ENCODE data around the gene NTNG2. TPM values are rescaled to one million over a fixed set of nuclear protein-coding genes. Genes with fewer than 3 reads are reported as not detected.
A peak's percentile ranks its signal among the peaks of the same experiment; 100 is the strongest.

Gene NTNG2
- total and polyA plus RNA-seq, 7 experiments from 2014 or later, result 0.87 to 11.6 (median 3.7) TPM

DNA sequence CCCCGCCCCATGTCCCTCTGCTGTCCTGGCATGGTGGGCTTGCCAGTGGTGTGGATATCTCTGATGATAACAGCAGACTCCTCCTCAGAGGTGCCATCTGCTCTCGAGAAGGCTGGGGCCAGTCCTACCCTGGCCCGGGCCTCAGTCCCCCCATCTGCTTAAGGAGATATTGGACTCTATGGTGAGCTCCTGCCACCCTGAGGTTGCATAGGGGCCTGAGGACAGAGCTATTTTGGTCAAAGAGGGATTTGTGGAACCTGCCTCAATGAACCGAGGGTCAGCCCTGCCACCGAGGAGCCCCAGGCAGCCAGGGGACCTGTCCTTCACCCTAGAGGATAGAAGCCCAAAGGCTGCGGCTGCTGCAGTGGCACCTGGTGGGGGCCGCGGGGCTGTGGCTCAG, 32.6 kb downstream of the NTNG2 start:
- POLR2A ChIA-PET, result no interaction called here
- Mint-ChIP-seq H3K4me1 (peaks cover 0 to 3% (median 0%) of the 10 kb centered on the region in 7 donors), H3K36me3 (no peaks in the 10 kb centered on the region), H3K27me3 (peaks cover 0 to 3% (median 0%) of the 10 kb centered on the region in 5 donors), H3K27ac (no peak overlapping the region), H3K9me3 (peaks cover 0 to 3% (median 0%) of the 10 kb centered on the region in 11 donors), H3K4me3 (no peak overlapping the region)
- H3K27me3 ChIP-seq (ENCODE audit: control insufficient read depth in 2 of 2, insufficient read depth in 2 of 2, low read length in 2 of 2), result no peaks in the 10 kb centered on the region
- CTCF ChIA-PET, result no interaction called here
- no peak for ATAC-seq
- intact Hi-C loops (cut with micrococcal nuclease), result no loop called here
- H3K36me3 ChIP-seq (ENCODE audit: control insufficient read depth in 2 of 3, insufficient read depth in 3 of 3, low read length in 3 of 3), result no peaks in the 10 kb centered on the region
- no peaks in the 10 kb centered on the region for H3K4me1 ChIP-seq (ENCODE audit: control insufficient read depth in 2 of 2, insufficient read depth in 2 of 2, low read length in 2 of 2)
- no peak overlapping the region for H3K4me3 ChIP-seq (ENCODE audit: low read length)
- no peaks in the 10 kb centered on the region for H3K9me3 ChIP-seq (ENCODE audit: control insufficient read depth in 2 of 3, low read length in 3 of 3)
- no peak for DNase-seq
- no peak overlapping the region for H3K27ac ChIP-seq (ENCODE audit: low read depth, low read length)

GRCh38 chr9:132197315-132197714, 35.5 kb downstream of the NTNG2 start:
- DNase-seq (no peak), ATAC-seq (no peak)
- Histone ChIP-seq H3K27ac (ENCODE audit: low read depth, low read length) (no peak overlapping the region), H3K4me1 (ENCODE audit: control insufficient read depth in 2 of 2, insufficient read depth in 2 of 2, low read length in 2 of 2) (no peaks in the 10 kb centered on the region), H3K36me3 (ENCODE audit: control insufficient read depth in 2 of 3, insufficient read depth in 3 of 3, low read length in 3 of 3) (no peaks in the 10 kb centered on the region), H3K9me3 (ENCODE audit: control insufficient read depth in 2 of 3, low read length in 3 of 3) (no peaks in the 10 kb centered on the region), H3K4me3 (ENCODE audit: low read length) (no peak overlapping the region), H3K27me3 (ENCODE audit: control insufficient read depth in 2 of 2, insufficient read depth in 2 of 2, low read length in 2 of 2) (no peaks in the 10 kb centered on the region)
- peaks cover 0 to 3% (median 0%) of the 10 kb centered on the region in 7 donors for H3K4me1 Mint-ChIP-seq
- peaks cover 0 to 9% (median 0%) of the 10 kb centered on the region in 11 donors for H3K9me3 Mint-ChIP-seq
- no peak overlapping the region for H3K4me3 Mint-ChIP-seq
- intact Hi-C loops (cut with micrococcal nuclease), result no loop called here
- H3K36me3 Mint-ChIP-seq, result no peaks in the 10 kb centered on the region
- peaks cover 0 to 9% (median 0%) of the 10 kb centered on the region in 5 donors for H3K27me3 Mint-ChIP-seq
- no peak overlapping the region for H3K27ac Mint-ChIP-seq
- ChIA-PET POLR2A (no interaction called here), CTCF (no interaction called here)

DNA sequence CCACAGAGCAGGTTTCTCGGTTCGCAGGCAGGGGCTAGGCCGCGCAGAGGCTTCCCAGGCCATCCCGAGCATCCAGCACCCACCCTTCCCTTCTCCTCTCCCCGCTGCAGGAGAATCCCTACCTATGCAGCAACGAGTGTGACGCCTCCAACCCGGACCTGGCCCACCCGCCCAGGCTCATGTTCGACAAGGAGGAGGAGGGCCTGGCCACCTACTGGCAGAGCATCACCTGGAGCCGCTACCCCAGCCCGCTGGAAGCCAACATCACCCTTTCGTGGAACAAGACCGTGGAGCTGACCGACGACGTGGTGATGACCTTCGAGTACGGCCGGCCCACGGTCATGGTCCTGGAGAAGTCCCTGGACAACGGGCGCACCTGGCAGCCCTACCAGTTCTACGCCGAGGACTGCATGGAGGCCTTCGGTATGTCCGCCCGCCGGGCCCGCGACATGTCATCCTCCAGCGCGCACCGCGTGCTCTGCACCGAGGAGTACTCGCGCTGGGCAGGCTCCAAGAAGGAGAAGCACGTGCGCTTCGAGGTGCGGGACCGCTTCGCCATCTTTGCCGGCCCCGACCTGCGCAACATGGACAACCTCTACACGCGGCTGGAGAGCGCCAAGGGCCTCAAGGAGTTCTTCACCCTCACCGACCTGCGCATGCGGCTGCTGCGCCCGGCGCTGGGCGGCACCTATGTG, 36.1 kb downstream of the NTNG2 start:
- Histone ChIP-seq H3K27me3 (ENCODE audit: control insufficient read depth in 2 of 2, insufficient read depth in 2 of 2, low read length in 2 of 2) (no peaks in the 10 kb centered on the region), H3K4me1 (ENCODE audit: control insufficient read depth in 2 of 2, insufficient read depth in 2 of 2, low read length in 2 of 2) (no peaks in the 10 kb centered on the region), H3K9me3 (ENCODE audit: control insufficient read depth in 2 of 3, low read length in 3 of 3) (no peaks in the 10 kb centered on the region), H3K36me3 (ENCODE audit: control insufficient read depth in 2 of 3, insufficient read depth in 3 of 3, low read length in 3 of 3) (no peaks in the 10 kb centered on the region), H3K4me3 (ENCODE audit: low read length) (no peak overlapping the region), H3K27ac (ENCODE audit: low read depth, low read length) (no peak overlapping the region)
- ChIA-PET POLR2A (no interaction called here), CTCF (no interaction called here)
- Mint-ChIP-seq H3K36me3 (no peaks in the 10 kb centered on the region), H3K27me3 (peaks cover 0 to 15% (median 0%) of the 10 kb centered on the region in 5 donors), H3K27ac (peak overlapping the region in 1 of 9 donors; percentile 41), H3K4me3 (no peak overlapping the region), H3K9me3 (peaks cover 0 to 9% (median 0%) of the 10 kb centered on the region in 11 donors), H3K4me1 (no peaks in the 10 kb centered on the region)
- intact Hi-C loops (cut with micrococcal nuclease), result no loop called here
- no peak for DNase-seq
- no peak for ATAC-seq

- Histone ChIP-seq H3K4me1 (ENCODE audit: control insufficient read depth in 2 of 2, insufficient read depth in 2 of 2, low read length in 2 of 2) (no peaks in the 10 kb centered on the region), H3K27ac (ENCODE audit: low read depth, low read length) (no peak overlapping the region), H3K36me3 (ENCODE audit: control insufficient read depth in 2 of 3, insufficient read depth in 3 of 3, low read length in 3 of 3) (no peaks in the 10 kb centered on the region), H3K4me3 (ENCODE audit: low read length) (no peak overlapping the region), H3K27me3 (ENCODE audit: control insufficient read depth in 2 of 2, insufficient read depth in 2 of 2, low read length in 2 of 2) (no peaks in the 10 kb centered on the region), H3K9me3 (ENCODE audit: control insufficient read depth in 2 of 3, low read length in 3 of 3) (no peaks in the 10 kb centered on the region)
- Mint-ChIP-seq H3K4me3 (no peak overlapping the region), H3K9me3 (peaks cover 0 to 9% (median 0%) of the 10 kb centered on the region in 11 donors), H3K36me3 (no peaks in the 10 kb centered on the region), H3K27ac (no peak overlapping the region), H3K4me1 (no peaks in the 10 kb centered on the region), H3K27me3 (peaks cover 0 to 16% (median 0%) of the 10 kb centered on the region in 5 donors)
- intact Hi-C loops (cut with micrococcal nuclease), result no loop called here
- ATAC-seq, result no peak
- DNase-seq, result no peak
- CTCF ChIA-PET, result no interaction called here
- POLR2A ChIA-PET, result no interaction called here
Observed at GRCh38 chr9:132199056-132199455, 37.2 kb downstream of the NTNG2 start.

DNA sequence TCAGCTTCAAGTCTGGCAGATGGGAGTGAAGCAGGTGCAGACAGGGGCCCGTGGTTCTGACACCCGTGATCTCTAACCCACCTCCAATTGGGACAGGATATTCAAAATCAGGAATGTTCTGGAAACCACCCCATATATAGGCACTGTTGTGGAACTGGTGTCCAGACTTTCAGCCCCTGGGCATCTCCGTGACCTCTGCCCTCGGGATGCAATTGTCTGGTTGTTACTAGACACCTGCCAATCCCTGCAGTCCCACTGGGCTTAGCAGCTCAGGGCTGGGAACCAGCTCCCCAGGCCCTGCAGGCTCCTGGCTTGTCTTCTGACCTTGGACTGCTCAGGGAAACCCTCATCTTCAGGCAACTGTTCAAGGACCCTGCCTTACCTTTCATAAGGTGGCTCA, 38.8 kb downstream of the NTNG2 start:
- Histone ChIP-seq H3K4me1 (ENCODE audit: control insufficient read depth in 2 of 2, insufficient read depth in 2 of 2, low read length in 2 of 2) (no peaks in the 10 kb centered on the region), H3K36me3 (ENCODE audit: control insufficient read depth in 2 of 3, insufficient read depth in 3 of 3, low read length in 3 of 3) (no peaks in the 10 kb centered on the region), H3K4me3 (ENCODE audit: low read length) (no peak overlapping the region), H3K27ac (ENCODE audit: low read depth, low read length) (no peak overlapping the region), H3K27me3 (ENCODE audit: control insufficient read depth in 2 of 2, insufficient read depth in 2 of 2, low read length in 2 of 2) (no peaks in the 10 kb centered on the region), H3K9me3 (ENCODE audit: control insufficient read depth in 2 of 3, low read length in 3 of 3) (no peaks in the 10 kb centered on the region)
- H3K9me3 Mint-ChIP-seq, result peaks cover 0 to 21% (median 8%) of the 10 kb centered on the region in 11 donors
- H3K4me1 Mint-ChIP-seq, result no peaks in the 10 kb centered on the region
- DNase-seq (no peak), ATAC-seq (no peak)
- CTCF ChIA-PET, result no interaction called here
- POLR2A ChIA-PET, result no interaction called here
- no peak overlapping the region for H3K4me3 Mint-ChIP-seq
- no peak overlapping the region for H3K27ac Mint-ChIP-seq
- peaks cover 0 to 4% (median 0%) of the 10 kb centered on the region in 5 donors for H3K36me3 Mint-ChIP-seq
- intact Hi-C loops (cut with micrococcal nuclease), result no loop called here
- H3K27me3 Mint-ChIP-seq, result peaks cover 0 to 21% (median 5%) of the 10 kb centered on the region in 5 donors

DNA sequence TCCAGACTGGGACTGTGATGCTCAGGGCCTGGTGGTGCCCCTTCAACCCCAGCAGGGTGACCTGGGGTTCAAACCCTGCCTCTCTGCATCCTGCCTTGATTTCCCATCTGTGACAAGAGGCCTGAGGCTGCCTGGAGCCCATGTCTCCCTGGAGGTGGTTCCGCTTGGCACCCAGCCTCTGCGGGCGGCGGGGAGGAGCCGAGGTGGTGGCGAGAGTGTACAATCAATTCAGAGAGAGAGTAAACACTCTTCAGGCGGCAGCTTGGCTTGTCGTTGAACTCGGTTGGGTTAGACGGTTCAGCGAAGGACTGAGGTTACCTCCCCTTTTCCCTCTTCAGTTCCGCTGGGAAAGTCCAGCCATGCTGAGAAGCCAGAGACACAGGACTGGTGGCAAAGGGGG, 39.3 kb downstream of the NTNG2 start:
- CTCF ChIA-PET, result no interaction called here
- no peaks in the 10 kb centered on the region for H3K36me3 ChIP-seq (ENCODE audit: control insufficient read depth in 2 of 3, insufficient read depth in 3 of 3, low read length in 3 of 3)

More for the DNA sequence above, 39.3 kb downstream of the NTNG2 start:
- H3K4me1 Mint-ChIP-seq, result no peaks in the 10 kb centered on the region
- Histone ChIP-seq H3K4me3 (ENCODE audit: low read length) (no peak overlapping the region), H3K4me1 (ENCODE audit: control insufficient read depth in 2 of 2, insufficient read depth in 2 of 2, low read length in 2 of 2) (no peaks in the 10 kb centered on the region), H3K27me3 (ENCODE audit: control insufficient read depth in 2 of 2, insufficient read depth in 2 of 2, low read length in 2 of 2) (no peaks in the 10 kb centered on the region), H3K27ac (ENCODE audit: low read depth, low read length) (no peak overlapping the region), H3K9me3 (ENCODE audit: control insufficient read depth in 2 of 3, low read length in 3 of 3) (no peaks in the 10 kb centered on the region)
- no peak for ATAC-seq
- intact Hi-C loops (cut with micrococcal nuclease), result no loop called here
- peaks cover 0 to 4% (median 0%) of the 10 kb centered on the region in 5 donors for H3K36me3 Mint-ChIP-seq
- H3K9me3 Mint-ChIP-seq, result peaks cover 0 to 21% (median 8%) of the 10 kb centered on the region in 11 donors
- H3K4me3 Mint-ChIP-seq, result no peak overlapping the region
- H3K27me3 Mint-ChIP-seq, result peaks cover 0 to 21% (median 5%) of the 10 kb centered on the region in 5 donors
- no peak for DNase-seq
- no peak overlapping the region for H3K27ac Mint-ChIP-seq
- POLR2A ChIA-PET, result no interaction called here

Data from naive thymus-derived CD4-positive, alpha-beta T cell (primary cell).